Measurements from ENCODE around the gene VPS11. TPM values are rescaled to one million over a fixed set of nuclear protein-coding genes. Genes with fewer than 3 reads are reported as not detected.
A peak's percentile ranks its signal among the peaks of the same experiment; 100 is the strongest.

Gene VPS11
- total RNA-seq, 1 experiment from 2014 or later, result 20.2 TPM

DNA sequence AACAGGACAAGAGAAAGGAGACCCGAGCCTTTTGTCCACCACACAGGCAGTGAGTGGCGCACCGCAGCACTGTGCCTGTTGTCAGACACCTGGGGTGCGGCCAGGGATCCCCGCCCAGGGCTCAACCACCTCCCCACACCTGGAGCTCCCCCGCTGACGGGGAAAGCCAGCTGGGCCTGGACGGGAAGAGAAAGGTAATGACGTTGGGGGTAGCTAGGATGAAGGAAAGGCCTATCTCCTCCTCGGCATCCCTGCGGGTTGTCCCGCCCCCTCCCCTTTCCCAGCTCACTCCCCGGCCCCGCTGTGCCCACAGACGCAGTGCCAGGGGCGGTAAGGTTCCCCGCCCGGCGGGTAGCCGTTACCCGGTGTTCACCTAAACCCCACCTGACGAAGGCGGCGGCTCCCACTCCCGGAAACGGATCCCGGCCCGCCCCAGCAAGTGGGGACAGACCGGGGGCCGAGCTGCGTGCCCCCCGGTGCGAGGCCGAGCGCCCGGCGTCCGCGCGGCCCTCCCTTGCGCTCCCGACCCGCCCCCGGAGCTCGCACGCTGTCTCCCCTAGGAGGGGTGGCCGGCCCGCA is 11.1 kb upstream of the VPS11 start:
- Mint-ChIP-seq H3K4me1 (peaks cover 17% of the 10 kb centered on the region), H3K9me3 (no peaks in the 10 kb centered on the region), H3K36me3 (peaks cover 45% of the 10 kb centered on the region), H3K27me3 (ENCODE audit: low read depth) (no peaks in the 10 kb centered on the region), H3K27ac (peak overlapping the region; percentile 88), H3K4me3 (peak overlapping the region; percentile 89)
- peak; percentile 55 for DNase-seq (ENCODE audit: low spot score)
- 0 out of 2 replicates have a peak, but pooled peaks have one; percentile 15 for TF ChIP-seq E2F1 (CRISPR knock-in tag; IDR thresholded peaks at IDR 0.05)
- TF ChIP-seq ZNF219 (CRISPR knock-in tag; IDR thresholded peaks at IDR 0.05; ENCODE audit: borderline replicate concordance), result no peak
- no peak for TF ChIP-seq NR3C1 (CRISPR knock-in tag; conservative IDR thresholded peaks at IDR 0.05; ENCODE audit: low read depth)
- no peak for TF ChIP-seq OVOL2 (CRISPR knock-in tag; IDR thresholded peaks at IDR 0.05; ENCODE audit: borderline replicate concordance)
- TF ChIP-seq, protein P1, sequence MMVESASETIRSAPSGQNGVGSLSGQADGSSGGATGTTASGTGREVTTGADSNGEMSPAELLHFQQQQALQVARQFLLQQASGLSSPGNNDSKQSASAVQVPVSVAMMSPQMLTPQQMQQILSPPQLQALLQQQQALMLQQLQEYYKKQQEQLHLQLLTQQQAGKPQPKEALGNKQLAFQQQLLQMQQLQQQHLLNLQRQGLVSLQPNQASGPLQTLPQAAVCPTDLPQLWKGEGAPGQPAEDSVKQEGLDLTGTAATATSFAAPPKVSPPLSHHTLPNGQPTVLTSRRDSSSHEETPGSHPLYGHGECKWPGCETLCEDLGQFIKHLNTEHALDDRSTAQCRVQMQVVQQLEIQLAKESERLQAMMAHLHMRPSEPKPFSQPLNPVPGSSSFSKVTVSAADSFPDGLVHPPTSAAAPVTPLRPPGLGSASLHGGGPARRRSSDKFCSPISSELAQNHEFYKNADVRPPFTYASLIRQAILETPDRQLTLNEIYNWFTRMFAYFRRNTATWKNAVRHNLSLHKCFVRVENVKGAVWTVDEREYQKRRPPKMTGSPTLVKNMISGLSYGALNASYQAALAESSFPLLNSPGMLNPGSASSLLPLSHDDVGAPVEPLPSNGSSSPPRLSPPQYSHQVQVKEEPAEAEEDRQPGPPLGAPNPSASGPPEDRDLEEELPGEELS (CRISPR knock-in tag; IDR thresholded peaks at IDR 0.05), result 0 out of 2 replicates have a peak, but pooled peaks have one; percentile 8
- no peak; the same call in 1 of the 2 replicates for TF ChIP-seq TCF7 (CRISPR knock-in tag; IDR thresholded peaks at IDR 0.05; ENCODE audit: low read depth)
- TF ChIP-seq, protein P2, sequence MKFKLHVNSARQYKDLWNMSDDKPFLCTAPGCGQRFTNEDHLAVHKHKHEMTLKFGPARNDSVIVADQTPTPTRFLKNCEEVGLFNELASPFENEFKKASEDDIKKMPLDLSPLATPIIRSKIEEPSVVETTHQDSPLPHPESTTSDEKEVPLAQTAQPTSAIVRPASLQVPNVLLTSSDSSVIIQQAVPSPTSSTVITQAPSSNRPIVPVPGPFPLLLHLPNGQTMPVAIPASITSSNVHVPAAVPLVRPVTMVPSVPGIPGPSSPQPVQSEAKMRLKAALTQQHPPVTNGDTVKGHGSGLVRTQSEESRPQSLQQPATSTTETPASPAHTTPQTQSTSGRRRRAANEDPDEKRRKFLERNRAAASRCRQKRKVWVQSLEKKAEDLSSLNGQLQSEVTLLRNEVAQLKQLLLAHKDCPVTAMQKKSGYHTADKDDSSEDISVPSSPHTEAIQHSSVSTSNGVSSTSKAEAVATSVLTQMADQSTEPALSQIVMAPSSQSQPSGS (CRISPR knock-in tag; IDR thresholded peaks at IDR 0.05; ENCODE audit: borderline replicate concordance, low read depth), result no peak
- peak; percentile 47; the same call in 1 of the 2 replicates for TF ChIP-seq HMGXB4 (CRISPR knock-in tag; IDR thresholded peaks at IDR 0.05)
- 0 out of 2 replicates have a peak, but pooled peaks have one; percentile 48 for TF ChIP-seq E2F5 (CRISPR knock-in tag; IDR thresholded peaks at IDR 0.05)
- TF ChIP-seq FOXK1 (CRISPR knock-in tag; IDR thresholded peaks at IDR 0.05), result no peak
- TF ChIP-seq, protein P3, sequence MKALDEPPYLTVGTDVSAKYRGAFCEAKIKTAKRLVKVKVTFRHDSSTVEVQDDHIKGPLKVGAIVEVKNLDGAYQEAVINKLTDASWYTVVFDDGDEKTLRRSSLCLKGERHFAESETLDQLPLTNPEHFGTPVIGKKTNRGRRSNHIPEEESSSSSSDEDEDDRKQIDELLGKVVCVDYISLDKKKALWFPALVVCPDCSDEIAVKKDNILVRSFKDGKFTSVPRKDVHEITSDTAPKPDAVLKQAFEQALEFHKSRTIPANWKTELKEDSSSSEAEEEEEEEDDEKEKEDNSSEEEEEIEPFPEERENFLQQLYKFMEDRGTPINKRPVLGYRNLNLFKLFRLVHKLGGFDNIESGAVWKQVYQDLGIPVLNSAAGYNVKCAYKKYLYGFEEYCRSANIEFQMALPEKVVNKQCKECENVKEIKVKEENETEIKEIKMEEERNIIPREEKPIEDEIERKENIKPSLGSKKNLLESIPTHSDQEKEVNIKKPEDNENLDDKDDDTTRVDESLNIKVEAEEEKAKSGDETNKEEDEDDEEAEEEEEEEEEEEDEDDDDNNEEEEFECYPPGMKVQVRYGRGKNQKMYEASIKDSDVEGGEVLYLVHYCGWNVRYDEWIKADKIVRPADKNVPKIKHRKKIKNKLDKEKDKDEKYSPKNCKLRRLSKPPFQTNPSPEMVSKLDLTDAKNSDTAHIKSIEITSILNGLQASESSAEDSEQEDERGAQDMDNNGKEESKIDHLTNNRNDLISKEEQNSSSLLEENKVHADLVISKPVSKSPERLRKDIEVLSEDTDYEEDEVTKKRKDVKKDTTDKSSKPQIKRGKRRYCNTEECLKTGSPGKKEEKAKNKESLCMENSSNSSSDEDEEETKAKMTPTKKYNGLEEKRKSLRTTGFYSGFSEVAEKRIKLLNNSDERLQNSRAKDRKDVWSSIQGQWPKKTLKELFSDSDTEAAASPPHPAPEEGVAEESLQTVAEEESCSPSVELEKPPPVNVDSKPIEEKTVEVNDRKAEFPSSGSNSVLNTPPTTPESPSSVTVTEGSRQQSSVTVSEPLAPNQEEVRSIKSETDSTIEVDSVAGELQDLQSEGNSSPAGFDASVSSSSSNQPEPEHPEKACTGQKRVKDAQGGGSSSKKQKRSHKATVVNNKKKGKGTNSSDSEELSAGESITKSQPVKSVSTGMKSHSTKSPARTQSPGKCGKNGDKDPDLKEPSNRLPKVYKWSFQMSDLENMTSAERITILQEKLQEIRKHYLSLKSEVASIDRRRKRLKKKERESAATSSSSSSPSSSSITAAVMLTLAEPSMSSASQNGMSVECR (CRISPR knock-in tag; IDR thresholded peaks at IDR 0.05; ENCODE audit: borderline replicate concordance), result peak; percentile 64; the same call in 1 of the 2 replicates
- TF ChIP-seq E2F4 (CRISPR knock-in tag; IDR thresholded peaks at IDR 0.05; ENCODE audit: borderline replicate concordance, low read depth), result no peak
- peak; percentile 37; the same call in 1 of the 2 replicates for TF ChIP-seq ZNF423 (CRISPR knock-in tag; IDR thresholded peaks at IDR 0.05)
- TF ChIP-seq NFE2L1 (CRISPR knock-in tag; IDR thresholded peaks at IDR 0.05), result no peak
- TF ChIP-seq ZNF317 (CRISPR knock-in tag; IDR thresholded peaks at IDR 0.05; ENCODE audit: borderline replicate concordance, low read depth), result no peak
- TF ChIP-seq JUN (CRISPR knock-in tag; IDR thresholded peaks at IDR 0.05), result peak; percentile 41; the same call in 1 of the 2 replicates
- peak; percentile 29; the same call in 1 of the 2 replicates for TF ChIP-seq CREM (CRISPR knock-in tag; IDR thresholded peaks at IDR 0.05)
- ATAC-seq, result peak; percentile 0; the same call in 1 of the 2 replicates
- ChIA-PET POLR2A (interaction anchor here (0.6 to 2.6 kb wide), 9 partner anchors 9 to 145 kb away, joined by 3 to 20 read pairs (median 5); partner anchors contain the start of genes CENATAC, DPAGT1, HMBS and NLRX1), CTCF (interaction anchor here (0.6 to 3.0 kb wide), 9 partner anchors 9 to 315 kb away, joined by 3 to 14 read pairs (median 4); partner anchors contain the start of genes CBL, CENATAC and VPS11)

All from WTC11 (cell line).